PC-3 (cell line): ENCODE measurements around the gene TMTC2. TPM values are rescaled to one million over a fixed set of nuclear protein-coding genes. Genes with fewer than 3 reads are reported as not detected.

Source experiments
- ATAC-seq: fragments of 200-7000 bp; cut with Tn5 transposase; 2 replicates; pipeline ENCODE4 v1.9.1; 2020; ENCODE audit warnings: mild to moderate bottlenecking, moderate library complexity
- BruUV-seq: library from RNA; stranded (reverse); fragments of 400-500 nt; replicated peaks from 2 replicates; lab custom pipeline; 2021; lab: Mats Ljungman, UMichigan
- CTCF ChIA-PET: fragments of 300-600 bp; sonication (Branson Sonifier 250); formaldehyde crosslinking; loops from one replicate; lab custom pipeline; 2022; ENCODE audit warnings: antibody characterized with exemption; lab: Charles Lee
- POLR2A ChIA-PET: fragments of 300-600 bp; sonication (Branson Sonifier 250); formaldehyde crosslinking; loops from one replicate; lab custom pipeline; 2022; ENCODE audit warnings: antibody characterized with exemption; ENCODE audit not compliant: unreplicated experiment; lab: Charles Lee
- DNase-seq: peaks from one replicate; pipeline ENCODE4 v3.0.0-alpha.2; 2015
- H2AFZ ChIP-seq: fragments of 300-600 bp; sonication (generic); 2 replicates; pipeline ENCODE4 v1.6.0; 2016; ENCODE audit warnings: antibody characterized with exemption, low read length
- H3F3A ChIP-seq: fragments of 300-600 bp; sonication (generic); one replicate; pipeline ENCODE4 v1.6.0; 2017; ENCODE audit warnings: antibody characterized with exemption, low read length, control low read depth, mild to moderate bottlenecking; ENCODE audit not compliant: unreplicated experiment
- H3K27ac ChIP-seq: fragments of 300-600 bp; sonication (generic); 2 replicates; pipeline ENCODE4 v1.5.1; 2016; ENCODE audit warnings: mild to moderate bottlenecking, low read length
- H3K27me3 ChIP-seq: fragments of 300-600 bp; sonication (generic); 2 replicates; pipeline ENCODE4 v1.6.1; 2016; ENCODE audit warnings: low read length, mixed read lengths
- H3K36me3 ChIP-seq: fragments of 300-600 bp; sonication (generic); 2 replicates; pipeline ENCODE4 v1.6.1; 2016; ENCODE audit warnings: low read depth, mixed run types, low read length, mixed read lengths
- H3K4me1 ChIP-seq: fragments of 300-600 bp; sonication (generic); 2 replicates; pipeline ENCODE4 v1.5.1; 2016; ENCODE audit warnings: low read length; ENCODE audit not compliant: insufficient read depth
- H3K4me2 ChIP-seq: fragments of 300-600 bp; sonication (generic); 2 replicates; pipeline ENCODE4 v1.6.0; 2016; ENCODE audit warnings: low read length
- H3K4me3 ChIP-seq: fragments of 300-600 bp; sonication (generic); 2 replicates; pipeline ENCODE4 v1.5.1; 2016; ENCODE audit warnings: mild to moderate bottlenecking, low read length, mixed read lengths
- H3K79me2 ChIP-seq: fragments of 300-600 bp; sonication (generic); 2 replicates; pipeline ENCODE4 v1.6.1; 2017; ENCODE audit warnings: low read length, mixed read lengths
- H3K9ac ChIP-seq: fragments of 300-600 bp; sonication (generic); 2 replicates; pipeline ENCODE4 v1.6.0; 2016; ENCODE audit warnings: mild to moderate bottlenecking, low read length
- H3K9me2 ChIP-seq: fragments of 300-600 bp; sonication (generic); replicated peaks from 2 replicates; pipeline ENCODE4 v1.6.1; 2016; ENCODE audit warnings: mixed run types, low read length, mixed read lengths
- H3K9me3 ChIP-seq: fragments of 300-600 bp; sonication (generic); 2 replicates; pipeline ENCODE4 v1.6.1; 2016; ENCODE audit warnings: low read length, mixed read lengths
- H4K20me1 ChIP-seq: fragments of 300-600 bp; sonication (generic); 2 replicates; pipeline ENCODE4 v1.6.1; 2016; ENCODE audit warnings: low read length, mixed read lengths
- CTCF ChIP-seq: fragments of 300-600 bp; sonication (generic); conservative IDR thresholded peaks from 2 replicates; pipeline ENCODE4 v1.5.1; 2017; ENCODE audit warnings: antibody characterized with exemption, low read depth, mild to moderate bottlenecking, low read length
- EZH2 ChIP-seq: fragments of 300-600 bp; sonication (generic); IDR thresholded peaks from one replicate; pipeline ENCODE4 v1.6.1; 2017; ENCODE audit warnings: antibody characterized with exemption, mild to moderate bottlenecking, low read length; ENCODE audit not compliant: unreplicated experiment
- EZH2phosphoT487 ChIP-seq: fragments of 300-600 bp; sonication (generic); IDR thresholded peaks from 2 replicates; pipeline ENCODE4 v1.6.1; 2018; ENCODE audit warnings: mild to moderate bottlenecking, antibody characterized with exemption, low read length, borderline replicate concordance
- intact Hi-C: fragments of 100-400 bp; cut with micrococcal nuclease; formaldehyde crosslinking; loops from 2 replicates; pipeline ENCODE4 v1.9.0; 2023
- total RNA-seq: library from RNA; depleted of rRNA; stranded (reverse); fragments of >200 nt; gene quantifications from 2 replicates; pipeline ENCODE4 v1.2.3, GENCODE V29; 2014

TMTC2 gene
- total RNA-seq, 1 experiment from 2014 or later, result 10.7 TPM

- Histone ChIP-seq H3K4me1 (no peaks in the 10 kb centered on the region), H2AFZ (no peak overlapping the region), H3F3A (no peaks in the 10 kb centered on the region), H3K4me3 (no peak overlapping the region), H3K9me3 (no peaks in the 10 kb centered on the region), H3K36me3 (no peaks in the 10 kb centered on the region), H3K9me2 (no peaks in the 10 kb centered on the region), H3K4me2 (no peak overlapping the region), H3K27ac (no peak overlapping the region), H4K20me1 (no peaks in the 10 kb centered on the region), H3K79me2 (no peaks in the 10 kb centered on the region), H3K27me3 (no peaks in the 10 kb centered on the region), H3K9ac (no peak overlapping the region)
- intact Hi-C loops, result no loop called here
- no TSS peak for BruUV-seq
- POLR2A ChIA-PET, result no interaction called here
- no peak for TF ChIP-seq CTCF
- TF ChIP-seq EZH2phosphoT487, result no peak
- TF ChIP-seq EZH2, result no peak
- CTCF ChIA-PET, result no interaction called here
- no peak for ATAC-seq
- DNase-seq, result no peak
These were observed 110.8 kb downstream of the TMTC2 start for GRCh38 chr12:82797480-82797879.

- intact Hi-C loops, result no loop called here
- H3K9ac ChIP-seq, result no peak overlapping the region
- BruUV-seq, result no TSS peak
- H3K36me3 ChIP-seq, result no peaks in the 10 kb centered on the region
- no peaks in the 10 kb centered on the region for H3K4me1 ChIP-seq
- TF ChIP-seq CTCF (no peak), EZH2 (no peak), EZH2phosphoT487 (no peak)
- H3F3A ChIP-seq, result no peaks in the 10 kb centered on the region
- ATAC-seq (no peak), DNase-seq (no peak)
- ChIA-PET POLR2A (no interaction called here), CTCF (no interaction called here)
- H3K9me2 ChIP-seq, result no peaks in the 10 kb centered on the region
- no peaks in the 10 kb centered on the region for H3K79me2 ChIP-seq
- no peaks in the 10 kb centered on the region for H3K9me3 ChIP-seq
- no peaks in the 10 kb centered on the region for H4K20me1 ChIP-seq
- H3K4me3 ChIP-seq, result no peak overlapping the region
- H3K4me2 ChIP-seq, result no peak overlapping the region
- H3K27me3 ChIP-seq, result no peaks in the 10 kb centered on the region
- H3K27ac ChIP-seq, result no peak overlapping the region
- H2AFZ ChIP-seq, result no peak overlapping the region
These were observed 113.5 kb downstream of the TMTC2 start for GRCh38 chr12:82800185-82800584.

- no TSS peak for BruUV-seq
- H3K4me3 ChIP-seq, result no peak overlapping the region
- ATAC-seq, result no peak
- no peak overlapping the region for H2AFZ ChIP-seq
- no peak overlapping the region for H3K4me2 ChIP-seq
- no peak overlapping the region for H3K9ac ChIP-seq
- H3K4me1 ChIP-seq, result no peaks in the 10 kb centered on the region
- H3K27ac ChIP-seq, result no peak overlapping the region
- ChIA-PET POLR2A (no interaction called here), CTCF (no interaction called here)
- TF ChIP-seq EZH2phosphoT487 (no peak), CTCF (no peak), EZH2 (no peak)
- DNase-seq, result no peak
- intact Hi-C loops, result no loop called here
- H3K27me3 ChIP-seq, result no peaks in the 10 kb centered on the region
- H3K9me3 ChIP-seq, result no peaks in the 10 kb centered on the region
- H4K20me1 ChIP-seq, result no peaks in the 10 kb centered on the region
- no peaks in the 10 kb centered on the region for H3F3A ChIP-seq
- H3K79me2 ChIP-seq, result no peaks in the 10 kb centered on the region
- no peaks in the 10 kb centered on the region for H3K36me3 ChIP-seq
- H3K9me2 ChIP-seq, result no peaks in the 10 kb centered on the region
These were observed 115.4 kb downstream of the TMTC2 start for GRCh38 chr12:82801951-82802610.
